DOHH2 (cell line): Measurements from ENCODE around the gene RIPPLY3.

Source experiments
- H3F3A ChIP-seq: fragments of 200-600 bp; sonication (generic), shearing (Covaris generic); 2 replicates; pipeline ENCODE4 v1.6.0; 2016; ENCODE audit warnings: antibody characterized with exemption, mild to moderate bottlenecking; ENCODE audit not compliant: control insufficient read depth, insufficient read depth
- H3K27ac ChIP-seq: fragments of 200-600 bp; sonication (generic); 2 replicates; pipeline ENCODE4 v1.5.1; 2014; ENCODE audit warnings: low read depth, mild to moderate bottlenecking, low read length, moderate library complexity
- H3K27me3 ChIP-seq: fragments of 200-600 bp; sonication (generic); 2 replicates; pipeline ENCODE4 v1.6.1; 2014; ENCODE audit warnings: mild to moderate bottlenecking, low read length, mixed read lengths; ENCODE audit not compliant: control insufficient read depth
- H3K36me3 ChIP-seq: fragments of 200-600 bp; sonication (generic); 2 replicates; pipeline ENCODE4 v1.6.1; 2014; ENCODE audit warnings: mild to moderate bottlenecking, low read length, moderate library complexity, mixed read lengths; ENCODE audit not compliant: control insufficient read depth
- H3K4me1 ChIP-seq: fragments of 200-600 bp; sonication (generic); 2 replicates; pipeline ENCODE4 v1.6.1; 2014; ENCODE audit warnings: mild to moderate bottlenecking, low read length, mixed read lengths; ENCODE audit not compliant: control insufficient read depth
- H3K4me2 ChIP-seq: fragments of 200-600 bp; sonication (generic); 2 replicates; pipeline ENCODE4 v1.6.0; 2014; ENCODE audit warnings: mild to moderate bottlenecking, low read length, moderate library complexity
- H3K4me3 ChIP-seq: fragments of 200-600 bp; sonication (generic); 2 replicates; pipeline ENCODE4 v1.5.1; 2014; ENCODE audit warnings: mild to moderate bottlenecking, low read length, mixed read lengths
- H3K79me2 ChIP-seq: fragments of 200-600 bp; sonication (generic); 2 replicates; pipeline ENCODE4 v1.6.1; 2014; ENCODE audit warnings: mild to moderate bottlenecking, low read length, mixed read lengths; ENCODE audit not compliant: control insufficient read depth
- H3K9me2 ChIP-seq: fragments of 200-600 bp; sonication (generic); replicated peaks from 2 replicates; pipeline ENCODE4 v1.6.1; 2014; ENCODE audit warnings: mild to moderate bottlenecking, low read length, mixed read lengths; ENCODE audit not compliant: control insufficient read depth
- H3K9me3 ChIP-seq: fragments of 200-600 bp; sonication (generic); 2 replicates; pipeline ENCODE4 v1.6.1; 2014; ENCODE audit warnings: antibody characterized with exemption, low read length, mixed read lengths; ENCODE audit not compliant: control insufficient read depth, insufficient read depth
- H4K20me1 ChIP-seq: fragments of 200-600 bp; sonication (generic); 2 replicates; pipeline ENCODE4 v1.6.0; 2014; ENCODE audit warnings: low read depth, mild to moderate bottlenecking, antibody characterized with exemption, low read length, moderate library complexity; ENCODE audit not compliant: control insufficient read depth, insufficient read depth
- EZH2phosphoT487 ChIP-seq: fragments of 200-600 bp; sonication (generic); IDR thresholded peaks from 2 replicates; pipeline ENCODE4 v1.6.1; 2017; ENCODE audit warnings: borderline replicate concordance, mild to moderate bottlenecking, antibody characterized with exemption, low read length, moderate library complexity, mixed read lengths
- TF ChIP-seq, protein P1 (sequence below): fragments of 200-600 bp; sonication (generic); IDR thresholded peaks from one replicate; pipeline ENCODE4 v1.5.1; 2014; ENCODE audit warnings: antibody characterized with exemption, mild to moderate bottlenecking, low read depth, low read length; ENCODE audit not compliant: poor library complexity, severe bottlenecking

The RIPPLY3 gene

DNA sequence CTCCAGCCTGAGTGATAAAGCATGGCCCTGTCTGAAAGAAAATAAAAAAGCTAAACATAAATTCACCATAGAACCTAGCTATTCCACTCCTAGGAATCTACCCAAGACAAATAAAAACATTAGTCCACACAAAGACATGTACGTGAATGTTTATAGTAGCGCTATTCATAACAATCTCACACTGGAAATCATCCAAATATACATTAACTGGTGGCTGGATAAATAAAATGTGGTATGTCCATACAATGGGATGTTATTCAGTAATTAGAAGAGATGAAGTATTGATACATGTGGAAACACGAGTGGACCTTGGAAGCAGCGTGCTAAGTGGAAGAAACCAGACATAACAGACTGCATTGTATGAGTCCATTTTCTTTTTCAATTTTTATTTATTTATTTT lies 29.7 kb downstream of the RIPPLY3 start:
- H3K79me2 ChIP-seq = no peaks in the 10 kb centered on the region
- H3K9me2 ChIP-seq = no peaks in the 10 kb centered on the region
- peaks cover 13% of the 10 kb centered on the region for H3K27me3 ChIP-seq
- no peak for TF ChIP-seq EZH2phosphoT487
- no peaks in the 10 kb centered on the region for H3K36me3 ChIP-seq
- H3K4me3 ChIP-seq = no peak overlapping the region
- no peaks in the 10 kb centered on the region for H4K20me1 ChIP-seq
- no peaks in the 10 kb centered on the region for H3F3A ChIP-seq
- H3K27ac ChIP-seq = no peak overlapping the region
- no peak overlapping the region for H3K4me2 ChIP-seq
- H3K9me3 ChIP-seq = no peaks in the 10 kb centered on the region
- no peaks in the 10 kb centered on the region for H3K4me1 ChIP-seq

DNA sequence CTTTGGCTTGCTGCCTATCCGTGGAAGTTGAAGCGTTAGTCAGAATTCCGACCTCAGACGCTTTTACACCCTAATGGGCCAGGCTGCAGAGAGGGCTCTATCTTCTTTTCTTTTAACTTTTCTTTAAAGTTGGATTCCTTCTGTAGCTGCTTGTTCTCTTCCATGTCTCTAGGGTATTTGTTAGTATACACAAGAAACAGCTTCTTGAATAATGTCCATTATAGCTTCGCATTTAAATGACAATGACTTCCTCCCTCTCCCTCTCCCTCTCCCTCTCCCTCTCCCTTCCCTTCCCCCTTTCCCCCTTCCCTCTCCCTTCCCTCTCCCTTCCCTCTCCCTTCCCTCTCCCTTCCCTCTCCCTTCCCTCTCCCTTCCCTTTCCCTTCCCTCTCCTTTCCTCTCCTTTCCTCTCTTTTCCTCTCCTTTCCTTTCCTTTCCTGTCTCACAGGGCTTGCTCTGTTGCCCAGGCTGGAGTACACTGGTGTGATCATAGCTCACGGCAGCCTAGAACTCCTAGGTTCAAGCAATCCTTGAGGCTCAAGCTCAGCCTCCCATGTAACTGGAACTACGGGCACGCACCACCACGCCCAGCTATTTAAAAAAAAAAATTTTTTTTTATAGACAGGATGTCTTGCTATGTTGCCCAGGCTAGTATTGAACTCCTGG lies 33.0 kb downstream of the RIPPLY3 start:
- TF ChIP-seq EZH2phosphoT487 = no peak
- TF ChIP-seq, protein P1, sequence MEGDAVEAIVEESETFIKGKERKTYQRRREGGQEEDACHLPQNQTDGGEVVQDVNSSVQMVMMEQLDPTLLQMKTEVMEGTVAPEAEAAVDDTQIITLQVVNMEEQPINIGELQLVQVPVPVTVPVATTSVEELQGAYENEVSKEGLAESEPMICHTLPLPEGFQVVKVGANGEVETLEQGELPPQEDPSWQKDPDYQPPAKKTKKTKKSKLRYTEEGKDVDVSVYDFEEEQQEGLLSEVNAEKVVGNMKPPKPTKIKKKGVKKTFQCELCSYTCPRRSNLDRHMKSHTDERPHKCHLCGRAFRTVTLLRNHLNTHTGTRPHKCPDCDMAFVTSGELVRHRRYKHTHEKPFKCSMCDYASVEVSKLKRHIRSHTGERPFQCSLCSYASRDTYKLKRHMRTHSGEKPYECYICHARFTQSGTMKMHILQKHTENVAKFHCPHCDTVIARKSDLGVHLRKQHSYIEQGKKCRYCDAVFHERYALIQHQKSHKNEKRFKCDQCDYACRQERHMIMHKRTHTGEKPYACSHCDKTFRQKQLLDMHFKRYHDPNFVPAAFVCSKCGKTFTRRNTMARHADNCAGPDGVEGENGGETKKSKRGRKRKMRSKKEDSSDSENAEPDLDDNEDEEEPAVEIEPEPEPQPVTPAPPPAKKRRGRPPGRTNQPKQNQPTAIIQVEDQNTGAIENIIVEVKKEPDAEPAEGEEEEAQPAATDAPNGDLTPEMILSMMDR = no peak

DNA sequence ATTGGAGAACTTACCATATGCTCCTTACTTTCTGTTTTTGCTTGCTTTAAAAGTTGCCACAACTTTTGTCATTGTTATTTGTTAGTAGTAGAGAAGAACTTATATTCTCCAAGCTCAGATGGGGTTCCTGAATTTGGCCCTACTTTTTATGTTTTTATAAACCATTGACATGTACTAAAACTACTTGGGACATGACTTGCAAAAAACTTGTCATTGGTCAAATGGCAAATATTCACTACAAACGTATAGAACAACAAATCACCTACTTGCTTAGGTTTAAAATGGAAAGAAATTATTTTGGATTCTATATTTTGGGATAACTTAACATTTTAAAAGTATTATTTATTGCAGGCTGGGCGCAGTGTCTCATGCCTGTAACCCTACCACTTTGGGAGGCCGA lies 33.7 kb downstream of the RIPPLY3 start:
- H4K20me1 ChIP-seq = no peaks in the 10 kb centered on the region
- peaks cover 8% of the 10 kb centered on the region for H3K4me1 ChIP-seq
- no peaks in the 10 kb centered on the region for H3K9me2 ChIP-seq
- no peak overlapping the region for H3K27ac ChIP-seq
- H3K4me3 ChIP-seq = no peak overlapping the region
- H3K9me3 ChIP-seq = no peaks in the 10 kb centered on the region
- no peaks in the 10 kb centered on the region for H3K36me3 ChIP-seq
- TF ChIP-seq, protein P1 = no peak
- no peak for TF ChIP-seq EZH2phosphoT487
- no peaks in the 10 kb centered on the region for H3F3A ChIP-seq
- no peak overlapping the region for H3K4me2 ChIP-seq
- H3K79me2 ChIP-seq = no peaks in the 10 kb centered on the region
- H3K27me3 ChIP-seq = peaks cover 8% of the 10 kb centered on the region

More for the DNA sequence above, 33.0 kb downstream of the RIPPLY3 start:
- no peaks in the 10 kb centered on the region for H4K20me1 ChIP-seq
- peaks cover 8% of the 10 kb centered on the region for H3K27me3 ChIP-seq
- H3K9me2 ChIP-seq = no peaks in the 10 kb centered on the region
- H3K36me3 ChIP-seq = no peaks in the 10 kb centered on the region
- no peaks in the 10 kb centered on the region for H3K9me3 ChIP-seq
- no peak overlapping the region for H3K4me2 ChIP-seq
- no peak overlapping the region for H3K27ac ChIP-seq
- no peaks in the 10 kb centered on the region for H3F3A ChIP-seq
- H3K4me3 ChIP-seq = no peak overlapping the region
- H3K79me2 ChIP-seq = no peaks in the 10 kb centered on the region
- H3K4me1 ChIP-seq = peaks cover 1% of the 10 kb centered on the region

DNA sequence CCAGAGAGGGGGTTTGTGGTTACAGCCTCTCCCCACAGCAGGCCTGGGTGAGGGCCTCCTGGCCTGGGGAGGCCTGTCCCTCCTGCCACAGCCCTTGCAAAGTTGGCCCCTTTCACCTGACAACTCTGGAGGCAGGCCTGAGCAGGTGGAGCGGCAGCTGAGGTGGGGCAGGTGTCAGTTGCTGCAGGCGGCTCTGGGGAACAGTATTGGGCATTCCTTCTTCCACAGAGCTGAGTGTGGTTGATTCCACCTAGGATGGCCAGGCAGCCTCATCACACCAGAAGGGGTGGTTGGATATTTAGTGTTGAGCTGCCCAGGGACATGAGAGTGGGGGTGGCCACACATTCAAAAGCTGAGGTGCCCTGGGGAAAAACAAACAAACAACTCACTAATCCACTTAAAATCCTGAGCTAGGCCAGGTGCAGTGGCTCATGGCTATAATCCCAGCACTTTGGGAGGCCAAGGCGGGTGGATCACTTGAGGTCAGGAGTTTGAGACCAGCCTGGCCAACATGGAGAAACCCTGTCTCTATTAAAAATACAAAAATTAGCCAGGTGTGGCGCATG lies 35.3 kb downstream of the RIPPLY3 start:
- H3K4me3 ChIP-seq = no peak overlapping the region
- TF ChIP-seq, protein P1 = no peak
- no peak for TF ChIP-seq EZH2phosphoT487
- H3K27ac ChIP-seq = no peak overlapping the region
- no peaks in the 10 kb centered on the region for H3K79me2 ChIP-seq
- no peaks in the 10 kb centered on the region for H3K36me3 ChIP-seq
- no peaks in the 10 kb centered on the region for H3K9me2 ChIP-seq
- no peaks in the 10 kb centered on the region for H3F3A ChIP-seq
- H3K27me3 ChIP-seq = peaks cover 8% of the 10 kb centered on the region
- H3K9me3 ChIP-seq = no peaks in the 10 kb centered on the region
- no peaks in the 10 kb centered on the region for H4K20me1 ChIP-seq
- H3K4me1 ChIP-seq = peaks cover 8% of the 10 kb centered on the region
- no peak overlapping the region for H3K4me2 ChIP-seq
